ENCODE results near the gene REV3L. TPM values are rescaled to one million over a fixed set of nuclear protein-coding genes. Genes with fewer than 3 reads are reported as not detected.

The REV3L gene
- total and polyA plus RNA-seq, 2 donors (not counting 1 experiment from before 2014, with no cell fraction given), result 42.9 to 127 TPM

DNA sequence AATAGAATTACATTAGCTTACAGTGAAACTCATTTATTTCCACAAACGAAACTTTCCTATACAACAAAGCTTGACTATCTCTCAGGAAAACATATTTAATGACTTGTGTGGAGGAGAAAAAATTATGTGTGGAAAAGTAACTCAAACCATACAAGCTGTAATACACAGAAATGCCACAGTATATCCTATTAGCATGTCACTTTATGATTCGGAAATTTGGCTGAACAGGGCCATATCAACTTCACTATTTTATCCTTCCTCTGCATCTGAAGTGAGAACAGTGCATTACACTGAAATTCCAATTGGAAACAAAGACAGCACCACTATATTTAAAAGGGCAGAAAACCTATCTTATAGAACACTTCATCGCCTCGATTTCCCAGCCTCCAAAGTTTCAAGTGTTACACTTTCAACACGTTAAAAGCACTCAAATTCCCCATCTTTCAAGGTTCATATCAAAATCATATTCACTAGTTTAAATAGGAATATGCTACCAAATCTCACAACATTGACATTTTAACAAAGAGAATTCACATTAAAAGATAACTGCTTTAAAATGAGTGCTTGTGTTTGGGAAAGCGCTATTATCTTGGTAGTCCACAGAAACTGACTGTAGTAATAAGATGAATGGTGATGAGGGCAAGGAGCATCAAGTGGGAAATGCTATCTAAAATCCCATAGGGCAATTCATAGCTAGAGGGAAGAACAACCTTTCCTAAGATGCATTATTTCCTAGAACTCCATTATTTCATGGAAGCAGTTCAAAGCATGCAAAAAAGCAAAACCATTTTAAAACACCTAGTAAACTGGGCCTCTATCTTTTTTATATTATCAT lies 1.8 kb downstream of the REV3L start:
- DNase-seq (ENCODE audit: low read depth in 2 of 2), result peak; percentile 39 to 42
- H3K4me2 ChIP-seq (ENCODE audit: extremely low read depth, insufficient read depth, low read length), result peak overlapping the region; percentile 87
- peaks cover 77% of the 10 kb centered on the region for H3K79me2 ChIP-seq (ENCODE audit: control insufficient read depth, insufficient read depth, low read length)
- no peak overlapping the region for H2AFZ ChIP-seq (ENCODE audit: low read length)
- H3K27ac ChIP-seq (ENCODE audit: insufficient read depth, low read length), result peak overlapping the region; percentile 92
- no peak for TF ChIP-seq EZH2 (IDR thresholded peaks at IDR 0.05; ENCODE audit: low read length, missing control alignments)
- TF ChIP-seq, protein P1, sequence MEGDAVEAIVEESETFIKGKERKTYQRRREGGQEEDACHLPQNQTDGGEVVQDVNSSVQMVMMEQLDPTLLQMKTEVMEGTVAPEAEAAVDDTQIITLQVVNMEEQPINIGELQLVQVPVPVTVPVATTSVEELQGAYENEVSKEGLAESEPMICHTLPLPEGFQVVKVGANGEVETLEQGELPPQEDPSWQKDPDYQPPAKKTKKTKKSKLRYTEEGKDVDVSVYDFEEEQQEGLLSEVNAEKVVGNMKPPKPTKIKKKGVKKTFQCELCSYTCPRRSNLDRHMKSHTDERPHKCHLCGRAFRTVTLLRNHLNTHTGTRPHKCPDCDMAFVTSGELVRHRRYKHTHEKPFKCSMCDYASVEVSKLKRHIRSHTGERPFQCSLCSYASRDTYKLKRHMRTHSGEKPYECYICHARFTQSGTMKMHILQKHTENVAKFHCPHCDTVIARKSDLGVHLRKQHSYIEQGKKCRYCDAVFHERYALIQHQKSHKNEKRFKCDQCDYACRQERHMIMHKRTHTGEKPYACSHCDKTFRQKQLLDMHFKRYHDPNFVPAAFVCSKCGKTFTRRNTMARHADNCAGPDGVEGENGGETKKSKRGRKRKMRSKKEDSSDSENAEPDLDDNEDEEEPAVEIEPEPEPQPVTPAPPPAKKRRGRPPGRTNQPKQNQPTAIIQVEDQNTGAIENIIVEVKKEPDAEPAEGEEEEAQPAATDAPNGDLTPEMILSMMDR (conservative IDR thresholded peaks at IDR 0.05 in 1 of 2, IDR thresholded peaks at IDR 0.05 in 1 of 2; ENCODE audit: low read depth in 1 of 2, low read length in 2 of 2), result no peak
- H3K36me3 ChIP-seq (ENCODE audit: control insufficient read depth, insufficient read depth, low read length), result no peaks in the 10 kb centered on the region
- peak overlapping the region; percentile 61 to 98 (median 84) for H3K4me3 ChIP-seq (replicated peaks in 1 of 4; ENCODE audit: control extremely low read depth in 1 of 4, insufficient read depth in 1 of 4, low read depth in 3 of 4, low read length in 4 of 4)
- H3K4me1 ChIP-seq (ENCODE audit: control insufficient read depth, extremely low read depth, insufficient read depth, low read length), result peaks cover 14% of the 10 kb centered on the region
- peaks cover 3% of the 10 kb centered on the region for H4K20me1 ChIP-seq (ENCODE audit: control insufficient read depth, extremely low read depth, insufficient read depth, low read length)
- H3K9me3 ChIP-seq (ENCODE audit: control insufficient read depth, insufficient read depth, low read depth, low read length), result no peaks in the 10 kb centered on the region
- H3K9ac ChIP-seq (ENCODE audit: insufficient read depth, low read length), result peak overlapping the region; percentile 95
- H3K27me3 ChIP-seq (ENCODE audit: control insufficient read depth, insufficient read depth, low read length), result no peaks in the 10 kb centered on the region

DNA sequence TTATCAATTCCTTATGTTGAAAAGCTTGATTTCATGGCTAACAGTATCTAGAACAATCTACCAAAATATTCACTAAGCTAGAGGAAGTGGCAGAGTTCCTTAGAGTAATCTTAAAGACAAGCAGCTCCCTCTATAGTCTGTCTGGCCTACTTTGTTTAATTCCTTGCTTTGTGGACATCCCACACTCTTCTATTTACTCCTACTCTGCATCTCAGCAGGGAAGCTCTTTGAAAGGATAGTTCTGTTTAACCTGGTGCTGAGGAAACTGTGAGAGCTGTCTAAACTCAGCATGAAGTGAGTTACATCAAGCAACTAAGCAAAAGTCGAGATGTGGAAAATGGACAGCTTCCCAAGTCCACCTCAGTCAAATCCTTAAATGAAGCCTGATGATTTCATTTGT lies 4.3 kb downstream of the REV3L start:
- Histone ChIP-seq H3K27ac (ENCODE audit: insufficient read depth, low read length) (no peak overlapping the region), H3K4me1 (ENCODE audit: control insufficient read depth, extremely low read depth, insufficient read depth, low read length) (peaks cover 14% of the 10 kb centered on the region), H3K79me2 (ENCODE audit: control insufficient read depth, insufficient read depth, low read length) (peaks cover 91% of the 10 kb centered on the region), H3K36me3 (ENCODE audit: control insufficient read depth, insufficient read depth, low read length) (no peaks in the 10 kb centered on the region), H3K9ac (ENCODE audit: insufficient read depth, low read length) (no peak overlapping the region), H4K20me1 (ENCODE audit: control insufficient read depth, extremely low read depth, insufficient read depth, low read length) (peaks cover 3% of the 10 kb centered on the region), H3K9me3 (ENCODE audit: control insufficient read depth, insufficient read depth, low read depth, low read length) (no peaks in the 10 kb centered on the region), H3K4me2 (ENCODE audit: extremely low read depth, insufficient read depth, low read length) (peak overlapping the region; percentile 42), H3K27me3 (ENCODE audit: control insufficient read depth, insufficient read depth, low read length) (no peaks in the 10 kb centered on the region), H2AFZ (ENCODE audit: low read length) (no peak overlapping the region), H3K4me3 (replicated peaks in 1 of 4; ENCODE audit: control extremely low read depth in 1 of 4, insufficient read depth in 1 of 4, low read depth in 3 of 4, low read length in 4 of 4) (peak overlapping the region in 2 of 4 experiments; percentile 4 to 87)
- TF ChIP-seq EZH2 (IDR thresholded peaks at IDR 0.05; ENCODE audit: low read length, missing control alignments), result no peak
- TF ChIP-seq, protein P1 (conservative IDR thresholded peaks at IDR 0.05 in 1 of 2, IDR thresholded peaks at IDR 0.05 in 1 of 2; ENCODE audit: low read depth in 1 of 2, low read length in 2 of 2), result peak; percentile 19 to 61
- DNase-seq (ENCODE audit: low read depth in 2 of 2), result peak; percentile 69 to 77

DNA sequence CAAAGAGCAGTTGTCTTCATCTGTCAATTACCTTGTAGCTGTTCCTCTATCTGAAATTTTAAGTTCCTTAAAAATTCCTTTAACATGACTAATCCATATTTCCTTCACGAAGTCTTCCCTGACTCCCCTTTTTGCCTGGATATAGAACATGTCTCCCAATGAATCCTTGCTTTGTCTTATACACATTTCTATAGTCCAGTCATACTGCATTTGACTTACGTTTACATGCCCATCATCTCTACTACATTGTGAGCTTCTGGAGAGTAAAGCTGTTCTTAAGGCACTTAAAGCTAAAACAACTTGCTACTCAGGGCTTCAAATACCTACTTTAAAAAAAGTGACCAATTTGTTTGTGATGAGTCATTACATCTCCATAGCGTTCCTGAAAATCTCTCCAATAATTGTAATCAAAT lies 4.9 kb downstream of the REV3L start:
- Histone ChIP-seq H3K27ac (ENCODE audit: insufficient read depth, low read length) (no peak overlapping the region), H3K4me1 (ENCODE audit: control insufficient read depth, extremely low read depth, insufficient read depth, low read length) (peaks cover 14% of the 10 kb centered on the region), H3K9ac (ENCODE audit: insufficient read depth, low read length) (no peak overlapping the region), H2AFZ (ENCODE audit: low read length) (no peak overlapping the region), H3K4me3 (replicated peaks in 1 of 4; ENCODE audit: control extremely low read depth in 1 of 4, insufficient read depth in 1 of 4, low read depth in 3 of 4, low read length in 4 of 4) (peak overlapping the region in 1 of 4 experiments; percentile 6), H4K20me1 (ENCODE audit: control insufficient read depth, extremely low read depth, insufficient read depth, low read length) (peaks cover 3% of the 10 kb centered on the region), H3K27me3 (ENCODE audit: control insufficient read depth, insufficient read depth, low read length) (no peaks in the 10 kb centered on the region), H3K4me2 (ENCODE audit: extremely low read depth, insufficient read depth, low read length) (peak overlapping the region; percentile 68), H3K36me3 (ENCODE audit: control insufficient read depth, insufficient read depth, low read length) (no peaks in the 10 kb centered on the region), H3K9me3 (ENCODE audit: control insufficient read depth, insufficient read depth, low read depth, low read length) (no peaks in the 10 kb centered on the region), H3K79me2 (ENCODE audit: control insufficient read depth, insufficient read depth, low read length) (peaks cover 96% of the 10 kb centered on the region)
- TF ChIP-seq, protein P1 (conservative IDR thresholded peaks at IDR 0.05 in 1 of 2, IDR thresholded peaks at IDR 0.05 in 1 of 2; ENCODE audit: low read depth in 1 of 2, low read length in 2 of 2), result no peak
- no peak for TF ChIP-seq EZH2 (IDR thresholded peaks at IDR 0.05; ENCODE audit: low read length, missing control alignments)
- peak; percentile 33 to 72 for DNase-seq (ENCODE audit: low read depth in 2 of 2)

All from fibroblast of lung (primary cell).